ENCODE results near the gene CCDC92B.
"Not testable (repeated sequence)": the region's sequence is repeated elsewhere in the genome, so short reads cannot be mapped to it uniquely, and the experiment has no call there.

The CCDC92B gene

DNA sequence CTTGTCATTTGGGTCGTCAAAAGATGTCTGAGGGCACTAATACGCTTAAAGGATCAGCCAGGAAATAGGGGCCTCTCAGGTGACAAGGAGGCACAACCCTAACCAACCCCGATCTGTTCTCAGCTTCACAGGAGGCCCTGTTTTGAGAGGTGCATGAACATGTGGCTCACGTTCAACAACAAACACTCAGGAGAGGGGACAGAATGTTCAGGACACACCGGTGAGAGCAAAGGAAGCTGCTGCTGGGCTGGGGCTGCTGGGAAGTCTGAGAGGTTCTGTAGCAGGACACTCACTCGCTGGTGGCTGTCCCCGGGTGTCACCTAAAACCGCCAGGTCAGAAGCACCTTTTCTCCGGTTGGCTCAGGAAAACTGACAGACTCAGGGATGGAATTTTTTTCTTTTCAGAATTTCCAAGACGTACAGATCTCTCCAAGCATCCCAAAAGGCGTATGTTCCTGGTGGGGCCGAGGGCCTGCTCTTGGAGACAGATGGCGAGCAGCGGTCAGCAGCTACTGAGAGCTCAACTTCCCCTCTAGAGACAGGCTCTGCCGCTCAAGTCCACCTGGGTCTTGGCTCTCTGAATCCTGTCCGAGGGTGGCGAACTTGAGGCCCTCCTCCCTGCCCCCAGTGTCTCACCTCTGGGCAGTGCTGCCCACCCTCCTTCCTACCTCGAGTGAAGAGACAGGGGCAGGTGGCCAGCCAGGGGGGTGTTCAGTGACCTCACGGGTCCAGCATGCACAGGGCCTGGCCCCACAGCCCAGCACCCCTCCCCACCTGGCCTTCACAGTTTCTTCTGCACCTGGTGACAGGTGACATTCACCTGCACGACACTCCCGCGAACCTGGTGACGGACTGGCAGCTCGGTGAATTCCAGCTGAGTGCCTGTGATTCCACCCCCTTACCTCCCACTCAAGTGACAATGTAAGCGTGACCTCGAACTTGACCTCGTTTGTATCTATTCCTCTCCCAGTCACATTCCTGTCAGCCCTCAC lies 60.8 kb downstream of the CCDC92B start:
- FAIRE-seq: no peak

- no peak for FAIRE-seq
Measured at GRCh38 chr17:2687074-2687418, 62.4 kb downstream of the CCDC92B start.

- FAIRE-seq: no peak
Measured at GRCh38 chr17:2685696-2686095, 63.8 kb downstream of the CCDC92B start.

DNA sequence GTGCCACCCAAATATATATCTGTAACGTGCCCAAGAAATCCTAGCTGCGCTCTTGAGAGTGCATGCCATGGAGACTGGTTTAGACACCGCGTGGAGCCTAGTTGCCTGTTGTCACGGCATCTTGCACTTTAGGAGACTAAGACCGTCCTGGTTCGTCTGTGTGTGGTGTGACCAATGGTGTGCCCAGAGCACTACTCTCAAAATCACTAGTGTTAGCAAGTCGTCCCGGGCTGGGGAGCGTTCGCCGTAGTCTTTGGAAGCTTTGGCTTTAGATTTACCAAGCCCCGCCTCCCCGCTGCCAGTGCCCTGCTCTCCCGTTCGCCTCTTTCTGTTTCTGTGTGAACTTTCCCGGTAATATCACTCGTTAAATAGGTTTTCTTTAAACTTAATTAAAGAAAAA lies 64.9 kb downstream of the CCDC92B start:
- FAIRE-seq: no peak

GRCh38 chr17:2683912-2684311 lies 65.5 kb downstream of the CCDC92B start:
- no peak for FAIRE-seq

DNA sequence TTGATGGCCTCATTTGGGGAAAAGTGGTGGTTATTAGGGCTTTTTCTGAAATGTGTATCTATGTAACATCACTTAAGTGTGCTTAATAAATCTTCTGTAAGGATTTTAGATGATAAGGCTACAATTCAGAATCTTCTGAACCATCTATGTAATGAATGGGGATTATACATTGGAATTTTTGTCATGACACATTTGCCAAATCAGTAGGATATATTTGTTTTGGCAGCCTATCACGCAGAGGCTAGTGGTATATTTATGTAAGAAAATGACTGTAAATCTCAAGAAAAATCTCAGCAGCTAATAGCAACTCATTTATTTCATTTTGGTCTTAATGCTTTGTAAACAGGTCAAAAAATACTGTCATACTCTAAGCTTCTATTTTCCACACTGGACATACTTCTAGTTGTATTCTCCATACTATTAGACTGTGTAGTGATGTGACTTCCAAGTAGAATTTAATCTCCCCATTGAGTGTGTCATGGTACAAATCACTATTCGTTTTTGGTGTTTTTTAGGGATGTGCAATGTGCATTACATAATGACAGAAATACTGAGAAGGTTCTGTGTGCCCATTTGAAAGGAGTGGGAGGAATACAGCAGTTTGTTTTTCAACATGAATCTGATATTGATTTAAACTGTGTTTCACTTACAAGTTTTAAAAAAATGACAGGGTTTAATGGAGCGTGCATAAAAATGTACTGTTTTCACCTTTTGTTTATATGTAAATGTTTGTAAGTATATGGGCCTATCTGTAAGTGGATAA lies 67.1 kb downstream of the CCDC92B start:
- peak; percentile 6 for FAIRE-seq

DNA sequence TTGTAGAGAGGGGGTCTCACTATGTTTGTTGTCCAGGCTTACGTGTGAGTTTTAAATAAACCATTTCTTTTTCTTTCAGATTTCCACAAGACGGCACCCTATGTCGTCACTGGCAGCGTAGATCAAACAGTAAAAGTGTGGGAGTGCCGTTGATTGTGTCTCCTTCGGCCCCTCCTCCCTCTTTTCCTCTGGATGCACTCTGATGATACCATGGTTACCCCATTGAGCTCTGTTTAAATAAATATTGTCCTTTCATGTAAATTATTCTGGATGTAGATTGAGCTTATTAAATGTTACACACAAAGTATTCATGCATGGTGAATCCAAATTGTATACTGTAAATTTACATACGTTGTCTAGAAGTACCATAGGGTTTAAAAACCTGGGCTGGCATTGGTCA lies 67.8 kb downstream of the CCDC92B start:
- FAIRE-seq: no peak

GRCh38 chr17:2680961-2681360 lies 68.5 kb downstream of the CCDC92B start:
- FAIRE-seq: no peak

GRCh38 chr17:2679247-2679646 lies 70.2 kb downstream of the CCDC92B start:
- FAIRE-seq: not testable (repeated sequence)

Data from G401.6 (cell line).